K562 (cell line): ENCODE data around the gene RBM25. TPM values are rescaled to one million over a fixed set of nuclear protein-coding genes. Genes with fewer than 3 reads are reported as not detected.

Source experiments
- ATAC-seq: fragments of 200-7000 bp; cut with Tn5 transposase; 3 replicates; pipeline ENCODE4 v1.9.1; 2020; ENCODE audit warnings: moderate library complexity
- BruUV-seq: library from RNA; stranded (reverse); fragments of 400-500 nt; replicated peaks from 2 replicates; lab custom pipeline; 2021; lab: Mats Ljungman, UMichigan
- CTCF ChIA-PET: fragments of 300-600 bp; formaldehyde crosslinking; extraction: SDS; loops from one replicate; lab custom pipeline; 2021; ENCODE audit warnings: low intra/inter-chr PET ratio; lab: Yijun Ruan, JAX
- POLR2A ChIA-PET: fragments of 300-600, 350-650 bp; sonication (Branson Sonifier 250); formaldehyde crosslinking; extraction: SDS; loops from one replicate; lab custom pipeline; 2021; ENCODE audit warnings: antibody characterized with exemption, inconsistent platforms; lab: Yijun Ruan, JAX
- DNase-seq, 4 experiments: peaks; one replicate each; pipeline versions ENCODE4 v3.0.0 to v3.0.0-alpha.2; 2011 to 2018; ENCODE audit warnings: low spot score in 3 of 4, mixed read lengths in 3 of 4; ENCODE audit errors: extremely low read depth in 1 of 4
- FAIRE-seq: peaks from 2 replicates; lab custom pipeline; 2011; peaks lifted over from hg19 to GRCh38; lab: Jason Lieb, UNC
- H2AFZ ChIP-seq: 2 replicates; pipeline ENCODE4 v1.6.0; 2011; ENCODE audit warnings: low read depth, low read length, control low read depth, inconsistent platforms
- H3K27ac ChIP-seq: fragments of 200-600 bp; 3 replicates; pipeline ENCODE4 v1.8.0; 2011; ENCODE audit warnings: low read depth, mild to moderate bottlenecking, control low read depth, inconsistent platforms, low read length, moderate library complexity, mixed read lengths; ENCODE audit errors: extremely low read depth
- H3K27me3 ChIP-seq, 2 experiments: fragments of 300-600 bp in 1 of 2; 2 replicates in 1 of 2; 3 replicates in 1 of 2; pipeline versions ENCODE4 v1.6.0 to v1.8.0; 2011; ENCODE audit warnings: inconsistent platforms in 2 of 2, low read length in 2 of 2, mild to moderate bottlenecking in 1 of 2, mixed read lengths in 1 of 2, moderate library complexity in 1 of 2; ENCODE audit not compliant: control insufficient read depth in 2 of 2, insufficient read depth in 2 of 2
- H3K36me3 ChIP-seq: fragments of 300-600 bp; 3 replicates; pipeline ENCODE4 v1.8.0; 2011; ENCODE audit warnings: mild to moderate bottlenecking, low read length, inconsistent platforms; ENCODE audit not compliant: control insufficient read depth, insufficient read depth
- H3K4me1 ChIP-seq, 2 experiments: fragments of 200-600 bp in 1 of 2; replicated peaks in 1 of 2; 2 replicates in 1 of 2; 3 replicates in 1 of 2; pipeline versions ENCODE4 v1.5.1 to v1.8.0; 2011; ENCODE audit warnings: inconsistent platforms in 2 of 2, low read length in 2 of 2, mild to moderate bottlenecking in 1 of 2, mixed read lengths in 1 of 2, moderate library complexity in 1 of 2; ENCODE audit not compliant: control insufficient read depth in 2 of 2, insufficient read depth in 2 of 2
- H3K4me2 ChIP-seq: 2 replicates; pipeline ENCODE4 v1.6.1; 2011; ENCODE audit warnings: low read length, control low read depth, inconsistent platforms, mixed read lengths; ENCODE audit not compliant: insufficient read depth
- H3K4me3 ChIP-seq: fragments of 200-600 bp; sonication (generic), shearing (Covaris generic); 2 replicates; pipeline ENCODE4 v1.5.1; 2016; ENCODE audit warnings: control low read depth, inconsistent platforms
- H3K79me2 ChIP-seq: fragments of 200-600 bp; 3 replicates; pipeline ENCODE4 v1.8.0; 2011; ENCODE audit warnings: low read length, inconsistent platforms; ENCODE audit not compliant: control insufficient read depth, insufficient read depth
- H3K9ac ChIP-seq, 2 experiments: 2 replicates each; pipeline versions ENCODE4 v1.6.0 to v1.6.1; 2011; ENCODE audit warnings: low read depth in 2 of 2, low read length in 2 of 2, control low read depth in 1 of 2, inconsistent platforms in 1 of 2, mild to moderate bottlenecking in 1 of 2, mixed read lengths in 1 of 2; ENCODE audit not compliant: insufficient read depth in 1 of 2
- H3K9me1 ChIP-seq: one replicate; pipeline ENCODE4 v1.6.0; 2011; ENCODE audit warnings: inconsistent platforms, mild to moderate bottlenecking, low read length, moderate library complexity; ENCODE audit not compliant: control insufficient read depth, insufficient read depth
- H3K9me3 ChIP-seq: replicated peaks from 2 replicates; pipeline ENCODE4 v1.5.1; 2011; ENCODE audit warnings: low read depth, low read length, inconsistent platforms; ENCODE audit not compliant: control insufficient read depth, insufficient read depth
- H4K20me1 ChIP-seq: replicated peaks from 2 replicates; pipeline ENCODE4 v1.6.1; 2011; ENCODE audit warnings: low read length, inconsistent platforms, mixed read lengths; ENCODE audit not compliant: control insufficient read depth, insufficient read depth
- BACH1 ChIP-seq: fragments of 200-800 bp; sonication (Bioruptor generic); IDR thresholded peaks from 2 replicates; pipeline ENCODE4 v1.6.1; 2016; ENCODE audit warnings: missing genetic modification characterization, missing compliant biosample characterization
- CBFA2T3 ChIP-seq: fragments of 450-650 bp; IDR thresholded peaks from 2 replicates; pipeline ENCODE4 v1.6.1; 2017
- CHD4 ChIP-seq: fragments of 200-600 bp; sonication (generic); IDR thresholded peaks from 3 replicates; pipeline ENCODE4 v1.6.1; 2012; ENCODE audit warnings: low read depth, mild to moderate bottlenecking, mixed read lengths, low read length, inconsistent platforms; ENCODE audit not compliant: insufficient read depth, insufficient replicate concordance, poor library complexity, severe bottlenecking
- FOXA1 ChIP-seq: fragments of 450-650 bp; IDR thresholded peaks from 2 replicates; pipeline ENCODE4 v1.6.1; 2016; ENCODE audit warnings: mild to moderate bottlenecking, borderline replicate concordance
- FOXP1 ChIP-seq: sonication (generic); formaldehyde crosslinking; IDR thresholded peaks from 2 replicates; pipeline ENCODE4 v1.8.0; 2022; ENCODE audit warnings: mild to moderate bottlenecking, missing genetic modification reagents
- NCOA2 ChIP-seq, 2 experiments: fragments of 450-650 bp; IDR thresholded peaks; 2 replicates each; pipeline ENCODE4 v1.6.1; 2018; ENCODE audit warnings: mild to moderate bottlenecking in 2 of 2, moderate library complexity in 1 of 2; ENCODE audit not compliant: partially characterized antibody in 2 of 2
- PCBP2 ChIP-seq: fragments of 200-400 bp; formaldehyde crosslinking; IDR thresholded peaks from 2 replicates; pipeline ENCODE4 v1.6.1; 2018; ENCODE audit warnings: low read length, low read depth, mild to moderate bottlenecking, moderate library complexity; ENCODE audit not compliant: poor library complexity, severe bottlenecking
- SIX5 ChIP-seq, 2 experiments: IDR thresholded peaks; 2 replicates each; pipeline ENCODE4 v1.6.1; 2011; ENCODE audit warnings: low read length in 2 of 2, borderline replicate concordance in 1 of 2, low read depth in 1 of 2, mild to moderate bottlenecking in 1 of 2, moderate library complexity in 1 of 2; ENCODE audit not compliant: insufficient read depth in 1 of 2
- TRIM25 ChIP-seq: fragments of 450-650 bp; IDR thresholded peaks from 2 replicates; pipeline ENCODE4 v1.7.0; 2016; ENCODE audit warnings: borderline replicate concordance
- ZBTB9 ChIP-seq: fragments of 450-650 bp; formaldehyde crosslinking; IDR thresholded peaks from 2 replicates; pipeline ENCODE4 v1.4.0; 2020; ENCODE audit warnings: mild to moderate bottlenecking, moderate library complexity
- ZFPM2 ChIP-seq: fragments of 250-450 bp; sonication (Bioruptor Pico); IDR thresholded peaks from 2 replicates; pipeline ENCODE4 v1.5.1; 2022; ENCODE audit warnings: mild to moderate bottlenecking
- ZNF347 ChIP-seq: fragments of 450-650 bp; formaldehyde crosslinking; IDR thresholded peaks from 2 replicates; pipeline ENCODE4 v1.4.0; 2020; ENCODE audit warnings: low read depth, mild to moderate bottlenecking, moderate library complexity
- WGBS: fragments of 100-300 bp; shearing (Covaris generic); methylation state at CpG from one replicate; pipeline ENCODE4 v1.1.6; 2016; ENCODE audit warnings: low coverage, mixed read lengths; ENCODE audit not compliant: insufficient coverage; ENCODE audit errors: missing lambda C conversion rate; 5-methylcytosine and 5-hydroxymethylcytosine counted together
- in situ Hi-C: fragments of 300-500 bp; cut with MboI; formaldehyde crosslinking; loops from 4 replicates; pipeline ENCODE4 v1.15.0; 2018; ENCODE audit warnings: inconsistent platforms, mixed read lengths
- intact Hi-C: fragments of 100-400 bp; cut with micrococcal nuclease; formaldehyde crosslinking; loops from 2 replicates; pipeline ENCODE4 v1.14.2; 2022
- polyA plus RNA-seq, 8 experiments: library from polyadenylated mRNA; depleted of rRNA in 4 of 8; stranded (reverse) in 5 of 8; unstranded in 3 of 8; fragments of >200 nt; fragmentation: Nextera tagmentation in 2 of 8; fragmentation: Illumina TruSeq in 1 of 8; extraction: Ambion mirVana in 2 of 8; extraction: Trizol in 1 of 8; gene quantifications; 2 replicates each; pipeline versions ENCODE4 v1.2.1 to v1.2.3, GENCODE V29; 2011 to 2014; ENCODE audit warnings: inconsistent platforms in 1 of 8, missing spikeins in 1 of 8
- total RNA-seq, 7 experiments: library from RNA; depleted of rRNA in 6 of 7; stranded (reverse); fragments of >200 nt in 6 of 7; fragmentation: Illumina TruSeq in 2 of 7; extraction: Trizol in 2 of 7; gene quantifications; 2 replicates each; pipeline versions ENCODE4 v1.2.1 to v1.2.3, GENCODE V29; 2011 to 2021; ENCODE audit warnings: low replicate concordance in 1 of 7

RBM25 gene
- total and polyA plus RNA-seq, 9 of the 15 experiments (the other 6 are each of a cell fraction or from before 2014, with no cell fraction given) = 28.6 to 80.1 (median 48.1) TPM

GRCh38 chr14:73105050-73105449 is 46.7 kb downstream of the RBM25 start:
- Histone ChIP-seq H3K4me1 (no peaks in the 10 kb centered on the region), H2AFZ (no peak overlapping the region), H3K9ac (no peak overlapping the region), H3K79me2 (no peaks in the 10 kb centered on the region; the same call in 2 of the 3 replicates), H3K9me3 (no peaks in the 10 kb centered on the region), H3K9me1 (no peaks in the 10 kb centered on the region), H3K4me2 (no peak overlapping the region), H4K20me1 (no peaks in the 10 kb centered on the region), H3K27ac (no peak overlapping the region), H3K27me3 (no peaks in the 10 kb centered on the region), H3K4me3 (no peak overlapping the region), H3K36me3 (peaks cover 91% of the 10 kb centered on the region)
- in situ Hi-C loops = no loop called here
- DNase-seq (no peak), FAIRE-seq (no peak), ATAC-seq (no peak)
- TF ChIP-seq SIX5 (IDR thresholded peaks at IDR 0.05; ENCODE audit: borderline replicate concordance in 1 of 2, insufficient read depth in 1 of 2, low read depth in 1 of 2, low read length in 2 of 2) (no peak), BACH1 (no peak)
- intact Hi-C loops = no loop called here
- ChIA-PET POLR2A (interaction anchor here (0.6 kb wide), 1 partner anchor 377 kb away, joined by 3 read pairs; no protein-coding TSS in a partner anchor), CTCF (no interaction called here)
- 100% methylated on average over 1 of the region's 3 CpGs for WGBS
- BruUV-seq = no TSS peak

DNA sequence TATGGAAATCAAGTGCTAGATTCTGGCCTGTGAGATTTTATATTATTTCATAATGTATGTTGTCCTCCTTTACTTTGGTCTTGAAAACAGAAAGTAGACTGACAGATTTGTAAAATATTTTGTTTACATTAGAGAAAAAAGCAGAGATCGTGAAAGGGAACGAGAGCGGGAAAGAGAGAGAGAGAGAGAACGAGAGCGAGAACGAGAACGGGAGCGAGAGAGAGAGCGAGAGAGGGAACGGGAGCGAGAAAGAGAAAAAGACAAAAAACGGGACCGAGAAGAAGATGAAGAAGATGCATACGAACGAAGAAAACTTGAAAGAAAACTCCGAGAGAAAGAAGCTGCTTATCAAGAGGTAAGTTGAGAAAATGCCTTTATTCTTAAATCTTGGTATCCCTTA is 47.4 kb downstream of the RBM25 start:
- Histone ChIP-seq H4K20me1 (no peaks in the 10 kb centered on the region), H3K9ac (no peak overlapping the region), H3K4me1 (no peaks in the 10 kb centered on the region), H3K27me3 (no peaks in the 10 kb centered on the region), H3K9me1 (no peaks in the 10 kb centered on the region), H3K27ac (no peak overlapping the region), H3K4me2 (no peak overlapping the region), H2AFZ (no peak overlapping the region), H3K4me3 (no peak overlapping the region), H3K9me3 (no peaks in the 10 kb centered on the region), H3K36me3 (peaks cover 90% of the 10 kb centered on the region), H3K79me2 (no peaks in the 10 kb centered on the region)
- FAIRE-seq (no peak), ATAC-seq (no peak), DNase-seq (no peak)
- ChIA-PET POLR2A (interaction anchor here (0.6 kb wide), 1 partner anchor 376 kb away, joined by 3 read pairs; no protein-coding TSS in a partner anchor), CTCF (no interaction called here)
- intact Hi-C loops = no loop called here
- WGBS = 100% methylated on average over 7 of the region's 16 CpGs
- in situ Hi-C loops = no loop called here
- BruUV-seq = no TSS peak
- TF ChIP-seq FOXA1 (no peak), ZFPM2 (no peak), NCOA2 (IDR thresholded peaks at IDR 0.05; ENCODE audit: partially characterized antibody in 2 of 2) (no peak), PCBP2 (no peak), TRIM25 (no peak), CBFA2T3 (no peak), ZBTB9 (CRISPR knock-in tag) (no peak), ZNF347 (no peak), CHD4 (no peak), FOXP1 (CRISPR knock-in tag) (no peak)
